Measurements from ENCODE around the gene SNX13.

SNX13 gene

DNA sequence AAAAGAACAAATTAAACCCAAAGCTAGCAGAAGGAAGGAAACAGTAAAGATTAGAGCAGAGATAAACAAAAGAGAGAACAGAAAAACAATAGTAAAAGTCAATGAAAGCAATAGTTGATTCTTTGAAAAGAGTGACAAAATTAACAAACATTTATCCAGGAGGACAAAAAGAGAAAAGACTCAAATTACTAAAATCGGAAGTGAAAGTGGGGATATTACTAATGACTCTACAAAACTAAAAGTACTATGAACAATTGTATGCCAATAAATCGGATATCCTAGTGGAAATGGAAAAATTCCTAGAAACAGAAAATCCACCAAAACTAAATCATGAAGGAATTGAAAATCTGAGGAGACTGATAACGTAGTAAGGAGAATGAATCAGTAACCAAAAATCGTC is 96.3 kb downstream of the SNX13 start:
- TF ChIP-seq, protein P1, sequence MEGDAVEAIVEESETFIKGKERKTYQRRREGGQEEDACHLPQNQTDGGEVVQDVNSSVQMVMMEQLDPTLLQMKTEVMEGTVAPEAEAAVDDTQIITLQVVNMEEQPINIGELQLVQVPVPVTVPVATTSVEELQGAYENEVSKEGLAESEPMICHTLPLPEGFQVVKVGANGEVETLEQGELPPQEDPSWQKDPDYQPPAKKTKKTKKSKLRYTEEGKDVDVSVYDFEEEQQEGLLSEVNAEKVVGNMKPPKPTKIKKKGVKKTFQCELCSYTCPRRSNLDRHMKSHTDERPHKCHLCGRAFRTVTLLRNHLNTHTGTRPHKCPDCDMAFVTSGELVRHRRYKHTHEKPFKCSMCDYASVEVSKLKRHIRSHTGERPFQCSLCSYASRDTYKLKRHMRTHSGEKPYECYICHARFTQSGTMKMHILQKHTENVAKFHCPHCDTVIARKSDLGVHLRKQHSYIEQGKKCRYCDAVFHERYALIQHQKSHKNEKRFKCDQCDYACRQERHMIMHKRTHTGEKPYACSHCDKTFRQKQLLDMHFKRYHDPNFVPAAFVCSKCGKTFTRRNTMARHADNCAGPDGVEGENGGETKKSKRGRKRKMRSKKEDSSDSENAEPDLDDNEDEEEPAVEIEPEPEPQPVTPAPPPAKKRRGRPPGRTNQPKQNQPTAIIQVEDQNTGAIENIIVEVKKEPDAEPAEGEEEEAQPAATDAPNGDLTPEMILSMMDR (IDR thresholded peaks at IDR 0.05; ENCODE audit: insufficient read depth, missing control alignments), result no peak
- FAIRE-seq (no peak), DNase-seq (ENCODE audit: insufficient read length, low spot score) (no peak)

DNA sequence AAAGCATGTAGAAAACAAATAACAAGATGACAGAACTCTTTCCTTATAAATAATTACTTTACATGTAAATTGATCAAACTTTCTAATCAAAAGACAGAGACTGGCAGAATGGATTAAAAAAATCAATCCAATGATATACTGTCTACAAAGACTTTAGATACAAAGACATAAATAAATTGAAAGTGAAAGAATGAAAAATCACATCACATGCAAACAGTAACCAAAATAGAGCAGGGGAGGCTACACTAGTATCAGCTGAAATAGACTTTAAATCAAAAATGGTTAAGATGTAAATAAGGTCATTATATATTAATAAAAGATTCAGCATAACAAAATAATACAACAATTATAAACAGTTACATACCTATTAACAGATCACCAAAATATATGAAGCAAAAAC is 97.3 kb downstream of the SNX13 start:
- DNase-seq (ENCODE audit: insufficient read length, low spot score) (no peak), FAIRE-seq (no peak)
- TF ChIP-seq, protein P1 (IDR thresholded peaks at IDR 0.05; ENCODE audit: insufficient read depth, missing control alignments), result no peak

DNA sequence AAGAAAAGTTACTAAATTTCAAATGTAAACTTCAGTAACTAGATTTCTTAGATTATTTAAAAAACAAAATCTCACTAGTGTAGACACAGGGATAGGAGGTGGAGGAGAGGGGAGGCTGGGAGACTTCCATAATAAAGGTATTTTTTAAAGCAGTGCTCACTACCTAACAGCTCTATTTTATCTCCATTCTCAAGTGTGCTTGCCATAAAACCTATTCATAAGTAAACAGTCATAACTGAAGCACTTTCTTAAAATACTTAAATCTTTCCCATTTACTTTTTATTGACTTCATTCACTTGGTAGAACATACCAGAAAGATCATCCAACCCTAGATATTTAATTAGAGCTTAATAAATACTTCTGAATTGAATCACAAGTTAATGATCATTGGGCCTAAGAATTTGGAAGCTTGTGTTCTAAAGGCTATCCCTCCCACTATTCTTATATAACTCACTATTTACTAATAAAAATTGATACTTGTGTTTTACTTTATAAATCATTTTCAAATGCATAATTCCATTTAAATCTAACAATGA is 107.4 kb downstream of the SNX13 start:
- TF ChIP-seq, protein P1 (IDR thresholded peaks at IDR 0.05; ENCODE audit: insufficient read depth, missing control alignments), result no peak
- no peak for FAIRE-seq
- DNase-seq (ENCODE audit: insufficient read length, low spot score), result no peak

DNA sequence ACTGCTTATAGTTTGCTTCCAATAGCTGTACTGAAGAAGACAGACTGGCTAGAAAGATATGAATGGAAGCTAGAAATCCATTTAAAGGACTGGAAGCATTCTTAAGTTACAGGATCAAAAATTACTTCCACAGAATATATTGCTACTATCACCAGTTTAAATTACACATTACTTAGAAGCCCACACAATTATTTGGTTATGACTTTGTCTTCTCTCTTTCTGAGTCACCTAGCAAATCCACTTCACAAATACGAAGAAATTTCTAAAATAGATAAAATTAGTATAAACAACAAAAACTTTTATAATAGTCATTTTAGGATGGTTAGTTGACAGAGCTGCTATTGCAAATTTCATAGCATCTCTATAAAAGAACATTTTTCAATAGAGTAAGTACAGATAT is 108.1 kb downstream of the SNX13 start:
- TF ChIP-seq, protein P1 (IDR thresholded peaks at IDR 0.05; ENCODE audit: insufficient read depth, missing control alignments), result no peak
- FAIRE-seq (peak; percentile 21), DNase-seq (ENCODE audit: insufficient read length, low spot score) (no peak)

DNA sequence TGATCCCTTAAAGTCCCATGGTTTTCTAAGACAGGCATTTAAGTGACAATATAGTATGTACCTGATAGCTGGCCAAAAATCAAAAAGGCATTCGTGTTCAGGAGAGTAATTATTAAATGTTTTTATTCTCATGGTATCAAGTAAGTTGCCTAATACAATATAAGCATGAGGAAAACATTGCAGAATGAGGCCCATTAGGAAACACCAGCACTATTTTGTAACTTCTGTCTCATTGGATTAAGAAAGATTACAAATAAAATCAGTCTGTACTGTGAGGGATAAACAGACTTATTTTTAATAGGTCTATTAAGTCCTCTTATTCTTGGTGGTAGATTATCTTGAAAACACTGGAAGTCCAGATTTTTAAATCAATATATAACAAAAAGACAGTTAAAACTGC is 110.1 kb downstream of the SNX13 start:
- TF ChIP-seq, protein P1 (IDR thresholded peaks at IDR 0.05; ENCODE audit: insufficient read depth, missing control alignments), result no peak
- DNase-seq (ENCODE audit: insufficient read length, low spot score) (no peak), FAIRE-seq (peak; percentile 6)

DNA sequence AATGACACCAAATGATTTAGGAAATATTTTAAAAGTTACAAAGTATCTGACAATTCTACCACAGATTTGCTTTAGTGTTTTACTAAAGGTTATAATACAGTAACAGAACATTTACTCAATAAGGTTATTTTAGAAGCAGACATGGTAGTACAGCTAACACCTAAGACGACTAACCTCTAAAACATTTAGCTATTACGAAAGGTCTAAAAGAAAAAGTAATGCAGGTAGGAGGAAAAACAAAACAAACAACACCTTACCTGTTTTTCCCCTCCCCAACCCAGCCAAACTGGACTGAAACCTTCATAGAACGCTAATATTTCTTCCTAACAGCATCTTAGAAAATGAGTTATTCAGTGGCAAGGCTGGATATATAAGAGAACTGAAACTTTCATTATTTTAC is 111.3 kb downstream of the SNX13 start:
- TF ChIP-seq, protein P1 (IDR thresholded peaks at IDR 0.05; ENCODE audit: insufficient read depth, missing control alignments), result no peak
- DNase-seq (ENCODE audit: insufficient read length, low spot score) (no peak), FAIRE-seq (peak; percentile 25)

DNA sequence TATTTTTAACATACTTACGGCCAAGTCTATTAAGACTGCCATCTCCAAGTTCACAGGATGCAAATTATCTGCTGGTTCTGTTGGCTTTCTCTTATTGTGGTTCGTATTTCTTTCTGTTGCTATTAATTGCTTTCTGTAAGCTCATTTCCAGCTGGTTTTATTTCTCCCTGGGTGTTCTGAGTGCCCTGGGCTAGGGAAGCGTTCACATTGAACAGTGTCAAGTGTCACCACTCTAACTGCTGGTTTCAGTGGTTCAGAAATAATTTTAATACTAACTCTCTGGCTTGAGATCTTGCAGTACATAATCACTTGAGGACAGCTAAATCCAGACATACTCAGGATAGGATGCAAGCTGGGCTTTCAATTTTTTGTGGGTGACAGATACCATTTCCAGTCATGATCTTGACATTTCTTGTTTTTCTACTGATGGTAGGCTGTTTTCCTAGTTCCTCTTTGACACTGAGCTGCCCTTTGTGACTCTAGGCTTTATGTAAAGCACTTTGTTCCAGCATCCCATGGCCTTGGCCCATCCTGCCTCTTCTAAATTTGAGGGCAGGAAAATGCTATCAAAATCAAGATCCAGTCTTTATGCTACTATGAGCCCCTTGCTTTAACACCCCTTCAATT is 117.6 kb downstream of the SNX13 start:
- TF ChIP-seq, protein P1 (IDR thresholded peaks at IDR 0.05; ENCODE audit: insufficient read depth, missing control alignments), result no peak
- DNase-seq (ENCODE audit: insufficient read length, low spot score) (no peak), FAIRE-seq (no peak)

All from D721Med (cell line).